ENCODE data around the gene CERCAM.

DNA sequence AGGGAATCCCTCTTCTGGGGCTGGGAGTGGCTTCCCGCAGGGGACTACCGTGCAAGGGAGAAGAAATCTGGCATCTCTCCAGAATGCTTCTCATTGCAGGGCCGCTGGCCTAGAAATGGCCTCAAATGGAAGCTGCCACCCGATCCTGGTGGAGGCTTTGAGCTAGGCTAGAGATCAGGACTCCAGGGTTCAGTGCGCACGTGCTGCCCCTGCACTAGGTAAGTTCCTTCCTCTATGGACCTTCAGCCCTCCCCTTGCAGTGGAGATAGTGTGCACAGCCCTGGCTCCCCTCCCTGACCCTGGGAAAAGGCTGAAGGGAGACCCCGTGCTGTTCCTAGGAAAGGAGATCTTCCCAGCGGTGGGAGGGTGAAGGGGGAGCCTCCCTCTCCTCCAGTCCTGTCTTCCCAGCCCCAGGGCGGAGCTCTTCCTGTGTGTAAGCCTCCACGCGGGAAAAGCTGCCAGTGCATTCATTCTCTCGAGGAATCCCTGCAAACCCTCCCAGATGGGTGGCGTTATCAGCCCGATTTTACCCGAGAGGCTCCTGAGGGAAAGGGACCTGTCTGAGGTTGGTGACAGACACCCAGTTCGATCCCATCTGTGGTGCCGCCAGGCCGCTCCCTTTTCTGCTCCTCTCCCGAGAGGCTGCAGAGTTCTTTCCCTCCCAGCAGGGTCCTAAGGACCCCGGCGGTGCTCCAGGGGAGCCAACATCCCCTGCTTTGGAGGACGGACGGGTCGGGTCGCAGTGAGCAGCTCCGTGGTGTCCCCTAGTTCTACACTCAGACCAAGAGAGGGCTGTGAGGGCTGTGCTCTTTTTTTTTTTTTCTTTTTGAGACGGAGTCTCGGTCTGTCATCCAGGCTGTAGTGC is 1.4 kb upstream of the CERCAM start:
- TF ChIP-seq, protein P1, sequence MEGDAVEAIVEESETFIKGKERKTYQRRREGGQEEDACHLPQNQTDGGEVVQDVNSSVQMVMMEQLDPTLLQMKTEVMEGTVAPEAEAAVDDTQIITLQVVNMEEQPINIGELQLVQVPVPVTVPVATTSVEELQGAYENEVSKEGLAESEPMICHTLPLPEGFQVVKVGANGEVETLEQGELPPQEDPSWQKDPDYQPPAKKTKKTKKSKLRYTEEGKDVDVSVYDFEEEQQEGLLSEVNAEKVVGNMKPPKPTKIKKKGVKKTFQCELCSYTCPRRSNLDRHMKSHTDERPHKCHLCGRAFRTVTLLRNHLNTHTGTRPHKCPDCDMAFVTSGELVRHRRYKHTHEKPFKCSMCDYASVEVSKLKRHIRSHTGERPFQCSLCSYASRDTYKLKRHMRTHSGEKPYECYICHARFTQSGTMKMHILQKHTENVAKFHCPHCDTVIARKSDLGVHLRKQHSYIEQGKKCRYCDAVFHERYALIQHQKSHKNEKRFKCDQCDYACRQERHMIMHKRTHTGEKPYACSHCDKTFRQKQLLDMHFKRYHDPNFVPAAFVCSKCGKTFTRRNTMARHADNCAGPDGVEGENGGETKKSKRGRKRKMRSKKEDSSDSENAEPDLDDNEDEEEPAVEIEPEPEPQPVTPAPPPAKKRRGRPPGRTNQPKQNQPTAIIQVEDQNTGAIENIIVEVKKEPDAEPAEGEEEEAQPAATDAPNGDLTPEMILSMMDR (IDR thresholded peaks at IDR 0.05) = no peak
- TF ChIP-seq EZH2phosphoT487 (IDR thresholded peaks at IDR 0.05) = no peak
